A549 treated with GW870086 at 1 μM for 4 hours (cell line): ENCODE data around the gene MICAL3. TPM values are rescaled to one million over a fixed set of nuclear protein-coding genes. Genes with fewer than 3 reads are reported as not detected.

ENCODE experiments used
- total RNA-seq: library from RNA; stranded (reverse); fragments of 200-300 nt; extraction: Qiagen RNA extraction; gene quantifications from 5 replicates; pipeline ENCODE4 v1.2.3, GENCODE V29; 2022; ENCODE audit warnings: low read depth

The MICAL3 gene
- 27.2 to 49.9 TPM (median 41.9 TPM) in 5 replicates for total RNA-seq

GRCh38 chr22:18024276-18024939 is at the start of gene MICAL3:
Gene MICAL3 (minus strand): TSS chr22:18024561. CDS start chr22:17906812, 117,749 bp downstream.

DNA sequence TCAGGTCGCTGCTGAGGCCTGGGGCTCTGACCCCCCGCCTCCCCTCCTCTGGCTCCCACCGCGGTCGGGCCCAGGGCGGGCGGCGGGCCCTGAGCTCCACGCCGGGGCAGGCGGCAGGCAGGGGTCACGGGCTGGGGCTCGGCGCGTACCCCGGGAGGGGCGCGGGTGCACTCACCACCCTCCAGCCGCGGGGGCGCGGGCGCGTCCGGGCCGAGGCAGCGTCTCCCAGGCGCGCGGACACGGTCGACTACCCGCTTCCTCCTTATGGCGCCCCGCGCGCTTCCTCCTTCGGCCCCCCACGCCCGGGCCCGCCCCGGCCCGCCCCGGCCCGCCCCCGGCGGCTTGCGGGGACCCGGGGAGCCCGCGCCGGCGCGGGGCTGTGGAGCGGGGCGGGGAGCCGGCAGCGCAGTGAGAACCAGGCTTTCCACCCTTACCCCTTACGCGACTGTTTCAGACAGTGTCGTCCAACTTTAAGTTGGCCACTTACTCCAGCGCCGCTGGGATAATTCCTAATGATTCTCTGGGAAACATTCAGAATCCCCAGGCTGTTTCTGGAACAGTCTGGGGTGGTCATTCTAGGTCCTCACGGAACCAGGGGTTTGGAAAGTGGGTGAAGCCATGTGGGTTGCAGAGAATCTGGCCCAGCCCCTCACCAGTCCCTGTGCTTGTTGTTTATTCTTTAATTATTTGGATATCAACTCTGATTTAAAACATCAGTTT is 250.0 kb downstream of the MICAL3 start, which contains the start of gene BID:
Gene BID (minus strand): TSS at position 264 of the 720 bp plus-strand sequence. CDS start 24,353 bp downstream, outside the sequence.

Other genes with a start within 250 kb of the MICAL3 start
- gene PEX26, start 53.4 kb upstream of the MICAL3 start, total RNA-seq, result 7.7 to 11.3 TPM (median 10.3 TPM) in 5 replicates
- 0.25 to 0.93 TPM (median 0.39 TPM) in 5 replicates for gene TUBA8, start 86.2 kb upstream of the MICAL3 start, total RNA-seq
- 5.5 to 5.8 TPM (median 5.5 TPM) in 5 replicates for gene USP18, start 125.6 kb upstream of the MICAL3 start, total RNA-seq